Adrenal gland (tissue), 12 donors: Measurements from ENCODE around the gene CNTNAP2. TPM values are rescaled to one million over a fixed set of nuclear protein-coding genes. Genes with fewer than 3 reads are reported as not detected.

Experiments used
- DNase-seq, 7 donors: peaks; one replicate each; pipeline ENCODE4 v3.0.0-alpha.2; 2019 to 2020
- H3K27ac ChIP-seq, 5 donors: fragments of 200-600 bp; sonication (generic) in 4 of 5; 1 replicate in 3 of 5; 2 replicates in 2 of 5; pipeline versions ENCODE4 v1.5.1 to v1.8.0; 2016 to 2020; ENCODE audit warnings: mild to moderate bottlenecking in 1 of 5
- H3K27me3 ChIP-seq: fragments of 200-600 bp; 2 replicates; pipeline ENCODE4 v1.8.0; 2021
- H3K36me3 ChIP-seq, 2 donors: fragments of 200-600 bp; replicated peaks in 1 of 2; 1 replicate in 1 of 2; 2 replicates in 1 of 2; pipeline versions ENCODE4 v1.5.1 to v1.8.0; 2018 to 2022
- H3K4me1 ChIP-seq, 2 donors: fragments of 200-600 bp; replicated peaks in 1 of 2; 1 replicate in 1 of 2; 2 replicates in 1 of 2; pipeline versions ENCODE4 v1.5.1 to v1.8.0; 2018 to 2021
- H3K4me3 ChIP-seq, 4 donors: fragments of 200-600 bp; sonication (generic) in 3 of 4; one replicate each; pipeline ENCODE4 v1.5.1; 2016 to 2018
- H3K9me3 ChIP-seq, 3 donors: fragments of 200-600 bp; sonication (generic) in 1 of 3; replicated peaks in 1 of 3; 1 replicate in 2 of 3; 2 replicates in 1 of 3; pipeline versions ENCODE4 v1.5.1 to v1.8.0; 2016 to 2021
- CTCF ChIP-seq, 6 experiments: fragments of 450-650 bp in 4 of 6; fragments of 200-600 bp in 2 of 6; sonication (generic) in 1 of 6; IDR thresholded peaks; 1 replicate in 5 of 6; 2 replicates in 1 of 6; pipeline versions ENCODE4 v1.5.1 to v1.8.0; 2016 to 2021; ENCODE audit warnings: antibody characterized with exemption in 6 of 6, mild to moderate bottlenecking in 2 of 6, moderate library complexity in 1 of 6
- POLR2A ChIP-seq, 2 donors: fragments of 450-650 bp; IDR thresholded peaks; one replicate each; pipeline ENCODE4 v1.6.1; 2017; ENCODE audit warnings: antibody characterized with exemption in 2 of 2, mild to moderate bottlenecking in 2 of 2, moderate library complexity in 1 of 2
- WGBS, 4 donors: extraction: QIAGEN DNeasy Blood & Tissue Kit in 2 of 4; methylation state at CpG; one replicate each; pipeline versions ENCODE4 v1.1.5 to v1.1.7; 2013 to 2017; 5-methylcytosine and 5-hydroxymethylcytosine counted together
- intact Hi-C, 2 donors: fragments of 100-400 bp; cut with DNase I; formaldehyde crosslinking; loops; one replicate each; pipeline versions ENCODE4 v1.14.1 to v1.15.0; 2022 to 2023
- polyA plus RNA-seq, 3 donors: library from polyadenylated mRNA; stranded (reverse); fragments of 200-250 nt in 2 of 3; fragments of 350-450 nt in 1 of 3; fragmentation: Illumina TruSeq in 1 of 3; extraction: RNeasy Lipid Tissue Mini Kit (QIAGEN cat#74804) in 1 of 3; gene quantifications; one replicate each; pipeline ENCODE4 v1.2.3, GENCODE V29; 2013 to 2014
- total RNA-seq, 9 donors: library from RNA; depleted of rRNA in 4 of 9; stranded (reverse); fragments of >200 nt in 4 of 9; fragments of 120-200 nt in 1 of 9; fragmentation: NEBNext Ultra II Directional in 1 of 9; extraction: Animal tissue kit (Norgen Biotek cat#: 25700) in 1 of 9; gene quantifications; one replicate each; pipeline versions ENCODE4 v1.1.0 to v1.2.4, GENCODE V29; 2013 to 2023
- donor health status: healthy with polysubstance abuse.
- donor health status: Bipolar disorder and iron deficiency.
- donor health status: DM: yes; HTN: yes; CAD: no.
- donor health status: DM: no; HTN: no; CAD: no.
- donor health status: DM: no; HTN: no; CAD: no.
- donor health status: DM: yes; HTN: yes; CAD: no.

Gene CNTNAP2
- total and polyA plus RNA-seq, 12 donors, result 0.14 to 6.3 (median 1.8) TPM; not detected in 2

GRCh38 chr7:147564786-147565476 lies 1448.3 kb downstream of the CNTNAP2 start:
- no peak overlapping the region for H3K4me3 ChIP-seq
- DNase-seq, result no peak
- TF ChIP-seq POLR2A (IDR thresholded peaks at IDR 0.05) (no peak), CTCF (IDR thresholded peaks at IDR 0.05) (no peak)
- intact Hi-C loops, result no loop called here
- no peaks in the 10 kb centered on the region for H3K27me3 ChIP-seq
- H3K36me3 ChIP-seq, result no peaks in the 10 kb centered on the region
- H3K4me1 ChIP-seq, result no peaks in the 10 kb centered on the region
- H3K27ac ChIP-seq, result no peak overlapping the region
- H3K9me3 ChIP-seq, result no peaks in the 10 kb centered on the region
- 64 to 70% (median 67%) methylated on average over 4 of the region's 4 CpGs for WGBS, 4 donors

- Histone ChIP-seq H3K4me1 (no peaks in the 10 kb centered on the region), H3K9me3 (no peaks in the 10 kb centered on the region), H3K4me3 (no peak overlapping the region), H3K27me3 (no peaks in the 10 kb centered on the region), H3K27ac (no peak overlapping the region), H3K36me3 (no peaks in the 10 kb centered on the region)
- intact Hi-C loops, result no loop called here
- TF ChIP-seq POLR2A (IDR thresholded peaks at IDR 0.05) (no peak), CTCF (IDR thresholded peaks at IDR 0.05) (no peak)
- 67 to 92% (median 80%) methylated on average over 3 of the region's 3 CpGs for WGBS, 4 donors
- no peak for DNase-seq
Measured at GRCh38 chr7:147567043-147567442, 1450.4 kb downstream of the CNTNAP2 start.

- intact Hi-C loops, result no loop called here
Measured at GRCh38 chr7:147569116-147569913, 1452.7 kb downstream of the CNTNAP2 start.

More at GRCh38 chr7:147569116-147569913, 1452.7 kb downstream of the CNTNAP2 start:
- 63 to 84% (median 73%) methylated on average over 6 of the region's 6 CpGs for WGBS, 4 donors
- Histone ChIP-seq H3K36me3 (no peaks in the 10 kb centered on the region), H3K27me3 (no peaks in the 10 kb centered on the region), H3K4me1 (no peaks in the 10 kb centered on the region), H3K4me3 (no peak overlapping the region), H3K9me3 (no peaks in the 10 kb centered on the region), H3K27ac (no peak overlapping the region)
- DNase-seq, result no peak
- no peak for TF ChIP-seq POLR2A (IDR thresholded peaks at IDR 0.05)
- no peak for TF ChIP-seq CTCF (IDR thresholded peaks at IDR 0.05)
